ENCODE data around the gene ARHGEF40.

DNA sequence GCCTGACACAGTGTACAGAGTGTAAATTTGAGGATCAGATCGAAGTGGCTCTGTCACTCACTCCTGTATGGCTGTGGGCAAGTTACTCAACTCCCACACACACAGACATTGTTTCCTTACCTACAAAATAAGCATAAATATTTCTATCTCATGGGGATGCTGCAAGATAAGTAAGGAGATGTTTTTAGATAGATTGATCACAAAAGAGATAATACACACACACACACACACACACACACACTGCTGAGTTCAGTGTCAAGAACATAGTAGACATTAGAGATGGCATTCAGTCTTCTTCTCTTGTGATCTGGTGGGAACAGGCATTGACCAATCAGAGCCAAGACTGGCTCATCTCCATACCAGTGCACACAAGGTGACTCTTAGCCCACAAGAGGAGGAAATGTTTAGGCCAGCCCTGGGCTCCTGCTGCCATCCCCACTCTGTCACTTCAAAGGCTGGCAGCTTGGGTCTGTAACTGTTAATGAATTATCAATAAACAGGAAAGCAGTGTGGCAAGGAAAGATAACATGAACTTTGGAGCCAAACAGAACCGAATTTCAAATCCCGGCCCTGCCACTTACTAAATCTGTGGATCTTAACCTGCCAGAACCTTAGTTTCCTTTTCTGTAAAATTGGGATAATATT lies 15.9 kb upstream of the ARHGEF40 start:
- TF ChIP-seq CTCF (IDR thresholded peaks at IDR 0.05; ENCODE audit: insufficient read depth, low read length) (no peak), POLR2AphosphoS5 (IDR thresholded peaks at IDR 0.05; ENCODE audit: low read depth) (no peak), SPI1 (IDR thresholded peaks at IDR 0.05; ENCODE audit: borderline replicate concordance, low read depth) (no peak), GABPA (IDR thresholded peaks at IDR 0.05; ENCODE audit: low read depth) (no peak)
- TF ChIP-seq, protein P1, sequence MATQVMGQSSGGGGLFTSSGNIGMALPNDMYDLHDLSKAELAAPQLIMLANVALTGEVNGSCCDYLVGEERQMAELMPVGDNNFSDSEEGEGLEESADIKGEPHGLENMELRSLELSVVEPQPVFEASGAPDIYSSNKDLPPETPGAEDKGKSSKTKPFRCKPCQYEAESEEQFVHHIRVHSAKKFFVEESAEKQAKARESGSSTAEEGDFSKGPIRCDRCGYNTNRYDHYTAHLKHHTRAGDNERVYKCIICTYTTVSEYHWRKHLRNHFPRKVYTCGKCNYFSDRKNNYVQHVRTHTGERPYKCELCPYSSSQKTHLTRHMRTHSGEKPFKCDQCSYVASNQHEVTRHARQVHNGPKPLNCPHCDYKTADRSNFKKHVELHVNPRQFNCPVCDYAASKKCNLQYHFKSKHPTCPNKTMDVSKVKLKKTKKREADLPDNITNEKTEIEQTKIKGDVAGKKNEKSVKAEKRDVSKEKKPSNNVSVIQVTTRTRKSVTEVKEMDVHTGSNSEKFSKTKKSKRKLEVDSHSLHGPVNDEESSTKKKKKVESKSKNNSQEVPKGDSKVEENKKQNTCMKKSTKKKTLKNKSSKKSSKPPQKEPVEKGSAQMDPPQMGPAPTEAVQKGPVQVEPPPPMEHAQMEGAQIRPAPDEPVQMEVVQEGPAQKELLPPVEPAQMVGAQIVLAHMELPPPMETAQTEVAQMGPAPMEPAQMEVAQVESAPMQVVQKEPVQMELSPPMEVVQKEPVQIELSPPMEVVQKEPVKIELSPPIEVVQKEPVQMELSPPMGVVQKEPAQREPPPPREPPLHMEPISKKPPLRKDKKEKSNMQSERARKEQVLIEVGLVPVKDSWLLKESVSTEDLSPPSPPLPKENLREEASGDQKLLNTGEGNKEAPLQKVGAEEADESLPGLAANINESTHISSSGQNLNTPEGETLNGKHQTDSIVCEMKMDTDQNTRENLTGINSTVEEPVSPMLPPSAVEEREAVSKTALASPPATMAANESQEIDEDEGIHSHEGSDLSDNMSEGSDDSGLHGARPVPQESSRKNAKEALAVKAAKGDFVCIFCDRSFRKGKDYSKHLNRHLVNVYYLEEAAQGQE (IDR thresholded peaks at IDR 0.05; ENCODE audit: insufficient replicate concordance, low read depth), result no peak

Data from HL-60 (cell line).